Measurements from ENCODE around the gene FASN.
A peak's percentile ranks its signal among the peaks of the same experiment; 100 is the strongest.

FASN gene

DNA sequence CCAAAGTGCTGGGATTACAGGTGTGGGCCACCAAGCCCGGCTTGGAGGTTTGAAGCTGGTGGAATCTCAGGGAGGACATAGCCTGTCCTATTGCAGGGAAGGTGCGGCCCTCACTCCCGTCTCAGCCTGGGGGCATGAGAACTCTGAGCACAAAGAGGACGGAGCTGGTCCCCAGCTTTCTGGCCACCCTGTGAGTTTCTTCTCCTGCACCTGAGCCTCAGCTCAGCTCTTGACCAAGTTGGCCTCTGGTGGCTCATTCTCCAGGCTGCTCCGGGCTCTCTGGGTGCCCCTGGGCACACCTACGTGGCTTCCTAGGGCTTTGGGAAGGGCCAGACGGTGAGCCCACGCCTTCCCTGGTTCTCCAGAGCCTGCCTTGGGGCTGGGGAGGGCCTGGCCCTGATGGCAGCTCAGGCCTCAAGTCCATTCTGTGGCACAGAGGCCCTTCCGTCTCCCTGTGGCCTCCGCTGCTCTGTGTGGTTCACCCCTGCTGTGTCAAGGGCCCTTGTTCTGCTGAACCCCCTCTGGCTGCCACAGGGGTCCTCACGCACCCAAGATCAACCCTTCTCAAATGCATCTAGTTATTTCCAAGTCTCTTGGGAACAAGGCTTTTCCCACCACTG lies 6.9 kb upstream of the FASN start:
- no peak for DNase-seq
- intact Hi-C loops (cut with DNase I): no loop called here

DNA sequence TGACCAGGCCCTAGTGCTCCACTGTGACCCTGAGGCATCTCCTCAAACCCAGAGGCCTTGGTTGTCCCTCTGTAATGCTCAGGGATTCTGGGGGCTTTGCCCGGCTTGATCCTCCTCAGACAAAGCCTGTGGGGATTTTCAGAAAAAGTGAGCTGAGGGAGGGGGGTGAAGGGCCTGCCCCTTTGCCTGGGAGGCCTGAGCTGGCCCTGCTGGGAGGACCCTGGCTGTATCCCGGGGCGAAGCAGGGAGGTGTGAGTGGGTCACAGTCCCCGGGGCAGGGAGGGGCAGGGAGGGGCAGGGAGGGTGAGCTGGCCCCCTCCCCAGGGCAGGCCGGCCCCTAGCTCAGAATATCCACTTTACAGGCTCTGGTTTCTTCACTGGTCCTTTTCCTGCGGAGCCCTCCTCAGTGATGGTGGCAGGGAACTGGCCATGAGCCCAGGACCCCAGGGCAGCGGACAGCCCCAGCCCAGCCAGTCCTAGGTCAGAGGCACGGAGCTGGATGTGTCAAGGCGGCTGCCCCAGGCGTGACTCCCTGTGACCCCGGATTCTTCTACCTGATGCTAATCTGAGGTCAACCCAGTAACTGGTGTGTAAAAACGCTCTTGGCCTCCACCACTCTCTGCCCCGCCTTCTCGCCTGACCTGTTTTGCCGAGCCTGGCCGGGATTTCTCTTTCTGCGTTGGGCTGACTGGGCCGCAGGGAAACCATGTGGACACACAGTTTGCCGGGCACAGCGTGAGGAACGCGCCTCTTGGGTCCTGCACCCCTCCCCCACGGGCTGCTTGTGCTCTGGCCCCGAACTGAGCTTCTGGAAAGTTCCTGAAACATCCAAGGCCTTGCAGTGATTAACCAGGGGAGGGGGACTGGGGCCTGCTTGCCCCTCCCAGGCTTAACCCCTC lies 5.8 kb upstream of the FASN start:
- intact Hi-C loops (cut with DNase I): no loop called here
- peak in 24 of 42 donors; percentile 16 to 74 (median 50) for DNase-seq

DNA sequence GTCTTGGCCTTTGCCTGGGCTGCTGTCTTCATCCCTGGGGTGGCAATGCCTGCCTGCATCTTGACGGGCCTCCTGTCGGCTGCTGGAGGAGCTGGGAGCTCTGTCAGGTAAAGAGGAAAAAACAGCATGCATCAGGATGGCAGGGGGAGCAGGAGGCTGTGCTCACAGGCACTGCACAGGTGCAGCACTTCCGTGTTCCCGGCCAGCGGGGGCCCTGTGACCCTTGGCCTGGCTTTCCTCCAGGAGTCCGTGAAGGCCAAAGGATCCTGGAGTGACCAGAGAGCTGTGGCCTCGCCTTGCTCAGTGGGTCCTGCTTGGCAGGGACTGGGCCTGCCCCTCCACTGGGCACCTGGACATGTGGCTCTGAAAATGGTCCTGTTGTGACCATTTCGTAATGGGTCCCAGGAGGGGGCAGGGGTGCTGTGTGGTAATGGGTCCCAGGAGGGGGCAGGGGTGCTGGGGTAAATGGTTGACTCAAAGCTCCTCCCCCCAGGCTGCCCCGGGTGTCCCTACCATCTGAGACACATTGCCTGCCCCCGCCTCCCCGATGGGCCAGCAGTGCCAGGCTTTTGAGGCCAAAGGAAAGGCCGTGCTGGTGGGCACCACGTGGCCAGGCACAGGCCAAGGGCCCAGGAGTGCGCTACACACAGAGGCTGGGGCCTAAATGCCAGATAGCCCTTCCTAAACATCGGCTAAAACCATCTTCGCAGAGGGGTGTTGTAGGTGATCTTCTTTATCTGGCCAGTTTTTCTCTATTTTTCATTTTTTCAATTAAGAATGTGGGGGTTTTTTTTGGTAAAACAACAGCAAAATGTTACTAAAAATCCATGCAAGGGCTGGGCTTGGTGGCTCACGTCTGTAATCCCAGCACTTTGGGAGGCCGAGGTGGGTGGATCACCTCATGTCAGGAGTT lies 4.0 kb upstream of the FASN start:
- DNase-seq: peak in 32 of 42 donors; percentile 14 to 76 (median 46)
- intact Hi-C loops (cut with DNase I): no loop called here

DNA sequence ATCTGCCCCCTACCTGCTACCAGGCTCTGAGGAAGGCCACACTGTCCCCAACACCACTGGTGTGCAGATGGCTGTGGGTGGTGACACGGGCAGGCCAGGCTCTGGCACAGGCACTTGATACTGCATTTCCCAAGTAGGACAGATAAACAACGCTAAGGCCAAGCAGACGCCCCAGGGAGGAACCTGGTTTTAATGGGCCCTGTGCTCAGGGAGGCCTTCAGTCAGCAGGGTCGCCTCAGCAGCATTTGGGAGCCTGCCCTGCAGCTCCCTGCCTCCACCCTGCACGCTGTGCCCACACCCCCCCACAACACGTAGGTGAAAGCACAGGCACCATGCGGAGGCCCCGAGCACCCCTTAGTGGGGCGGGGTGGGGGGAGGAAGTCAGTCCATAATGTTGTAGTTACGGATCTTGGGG lies 3.3 kb upstream of the FASN start:
- DNase-seq: peak in 17 of 42 donors; percentile 14 to 68 (median 38)

GRCh38 chr17:82100502-82101298 lies 2.7 kb upstream of the FASN start:
- no peak for DNase-seq
- intact Hi-C loops (cut with DNase I): no loop called here

More for the DNA sequence above, 3.3 kb upstream of the FASN start:
- intact Hi-C loops (cut with DNase I): no loop called here

- DNase-seq: peak in 7 of 42 donors; percentile 21 to 62 (median 49)
- intact Hi-C loops (cut with DNase I): loop anchor here (5.0 kb wide), 1 partner anchor 42 kb away; no protein-coding TSS in a partner anchor
Observed at GRCh38 chr17:82098939-82099763, 1.1 kb upstream of the FASN start.

DNA sequence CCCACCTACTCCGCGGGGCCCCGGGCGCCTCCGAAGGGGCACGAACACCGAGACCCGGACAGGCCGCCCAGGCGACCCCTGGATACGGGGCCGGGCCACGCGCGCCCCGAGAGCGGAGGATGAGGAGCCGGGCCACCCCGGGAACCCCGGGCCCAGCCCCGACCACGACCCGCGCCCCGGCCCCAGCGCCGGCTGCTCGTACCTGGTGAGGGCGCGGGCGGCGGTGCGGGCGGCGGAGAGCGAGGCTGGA lies 192 bp downstream of the FASN start:
- DNase-seq: no peak
- intact Hi-C loops (cut with DNase I): loop anchor here (5.0 kb wide), 1 partner anchor 41 kb away; no protein-coding TSS in a partner anchor

DNA sequence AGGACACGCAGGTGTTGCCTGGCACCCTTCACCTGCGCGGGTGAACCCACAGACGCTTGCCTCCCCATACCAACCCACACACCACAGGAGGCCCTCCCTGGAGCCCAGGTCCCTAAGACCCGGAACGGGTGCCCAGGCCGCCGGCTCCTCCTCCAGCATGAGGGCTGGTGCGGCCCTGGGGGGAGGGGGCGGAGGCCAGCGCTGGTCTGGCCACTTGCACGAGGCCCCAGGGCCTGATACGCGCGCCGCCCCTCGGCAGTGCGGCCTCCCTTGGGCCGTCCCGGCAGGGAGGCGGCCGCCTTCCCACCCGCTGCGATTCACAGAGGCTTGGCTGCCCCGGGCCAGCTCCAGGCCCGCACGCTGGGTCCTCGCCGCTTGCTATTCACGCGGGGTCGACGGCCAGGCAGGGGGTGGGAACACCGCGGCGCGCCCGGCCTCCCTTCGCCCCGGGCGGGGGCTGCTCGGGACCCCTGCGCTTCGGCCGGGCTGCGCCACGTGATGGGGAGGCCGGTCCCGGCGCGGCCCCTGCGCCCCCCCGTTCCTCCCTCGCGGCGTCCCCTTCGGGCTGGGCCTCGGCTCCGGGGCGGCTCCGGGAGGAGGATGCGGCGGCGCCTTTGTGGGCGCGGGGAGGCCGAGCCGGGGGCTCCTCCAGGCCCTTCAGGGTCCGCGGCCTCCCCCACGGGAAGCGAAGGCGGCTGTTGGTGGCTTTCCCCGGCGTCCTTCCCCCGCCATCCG lies 685 bp downstream of the FASN start:
- peak in 25 of 42 donors; percentile 17 to 60 (median 39) for DNase-seq

DNA sequence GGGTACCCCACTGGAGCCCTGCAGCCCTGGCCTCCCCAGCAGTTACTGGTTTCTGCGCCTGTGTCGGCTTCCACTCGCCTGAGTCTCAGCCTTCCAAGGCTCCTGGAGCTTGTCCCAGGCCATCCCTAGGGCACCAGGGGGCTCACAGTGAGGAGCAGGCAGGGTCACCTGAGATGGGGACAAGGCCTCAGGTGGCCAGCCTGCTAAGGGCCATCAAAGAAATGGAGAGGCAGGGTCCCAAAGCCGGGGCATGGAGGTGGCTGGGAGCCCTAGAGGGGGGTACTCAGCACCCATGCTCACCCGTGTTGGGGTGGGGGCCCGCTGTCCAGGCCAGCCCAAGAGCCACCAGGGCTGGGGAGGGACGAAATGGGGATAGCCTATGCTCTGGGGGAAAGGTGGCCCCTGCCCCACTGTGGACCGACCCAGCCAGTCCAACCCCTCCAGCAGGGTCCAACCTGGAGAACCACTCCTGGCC lies 1.3 kb downstream of the FASN start:
- DNase-seq: no peak
- intact Hi-C loops (cut with DNase I): loop anchor here (5.0 kb wide), 1 partner anchor 39 kb away; no protein-coding TSS in a partner anchor

More for the DNA sequence above, 685 bp downstream of the FASN start:
- intact Hi-C loops (cut with DNase I): loop anchor here (5.0 kb wide), 1 partner anchor 40 kb away; no protein-coding TSS in a partner anchor

DNA sequence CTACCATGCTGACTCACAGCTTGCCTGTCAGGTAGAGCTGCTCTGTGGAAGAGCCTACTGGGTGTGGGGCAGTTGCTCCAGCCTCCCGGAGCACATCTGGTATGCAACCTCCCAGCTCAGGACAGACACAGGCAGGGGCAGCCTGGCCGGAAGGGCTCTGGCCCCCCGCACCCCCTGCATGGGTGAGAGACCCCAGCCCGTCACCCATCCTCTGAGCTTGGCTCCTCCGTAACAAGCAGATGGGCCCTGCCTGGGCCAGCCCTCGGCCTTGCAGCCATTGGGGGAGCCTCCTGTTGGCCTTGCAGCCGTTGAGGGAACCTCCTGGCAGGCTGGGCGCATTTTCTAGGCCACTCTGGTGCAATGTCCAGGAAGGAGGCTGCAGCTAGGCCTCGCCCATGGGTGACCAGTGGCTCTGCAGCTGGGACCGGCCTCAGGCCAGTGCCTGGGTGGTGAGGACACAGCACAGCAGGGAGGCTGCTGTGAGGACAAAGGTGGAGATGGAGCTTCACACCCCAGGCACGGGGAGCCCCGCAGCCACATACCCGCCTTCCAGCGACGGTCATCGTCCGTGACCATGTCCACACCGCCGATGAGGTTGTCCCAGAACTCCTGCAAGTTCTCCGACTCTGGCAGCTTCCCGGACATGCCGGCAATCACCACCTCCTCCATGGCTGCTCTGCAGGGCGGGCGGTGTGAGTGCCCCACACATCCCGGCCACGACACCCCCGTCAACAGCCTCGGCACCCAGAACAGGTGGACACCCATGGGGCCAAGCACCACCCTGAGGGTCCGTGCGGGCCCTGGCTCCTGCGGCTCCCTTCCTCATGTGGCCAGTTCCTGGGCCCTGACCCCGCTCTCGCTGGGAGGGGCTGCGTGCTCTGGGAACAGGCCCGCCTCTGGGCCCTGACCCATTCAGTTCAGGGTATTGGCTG lies 2.0 kb downstream of the FASN start:
- intact Hi-C loops (cut with DNase I): loop anchor here (5.0 kb wide), 1 partner anchor 39 kb away; no protein-coding TSS in a partner anchor
- peak in 1 of 42 donors; percentile 10 for DNase-seq

GRCh38 chr17:82094931-82095776 lies 2.9 kb downstream of the FASN start:
- DNase-seq: peak in 1 of 42 donors; percentile 10
- intact Hi-C loops (cut with DNase I): loop anchor here (5.0 kb wide), 1 partner anchor 38 kb away; no protein-coding TSS in a partner anchor

- DNase-seq: no peak
- intact Hi-C loops (cut with DNase I): no loop called here
Observed at GRCh38 chr17:82092995-82093751, 4.9 kb downstream of the FASN start.

DNA sequence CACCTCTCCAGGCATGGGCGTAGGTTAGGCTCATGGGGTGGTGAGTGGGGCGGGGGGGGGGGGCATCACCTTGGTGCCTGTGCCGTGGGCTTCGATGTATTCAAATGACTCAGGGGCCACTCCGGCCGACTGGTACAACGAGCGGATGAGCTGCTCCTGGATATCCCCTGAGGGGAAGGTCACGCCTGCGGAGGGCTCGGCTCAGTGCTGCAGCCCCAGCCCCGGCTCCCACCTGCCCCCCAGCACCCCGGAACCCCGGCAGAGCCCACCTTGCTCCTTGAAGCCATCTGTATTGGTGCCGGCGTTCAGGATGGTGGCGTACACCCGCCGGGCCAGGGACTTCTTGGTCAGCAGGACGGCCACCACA lies 5.4 kb downstream of the FASN start:
- intact Hi-C loops (cut with DNase I): no loop called here
- no peak for DNase-seq

DNA sequence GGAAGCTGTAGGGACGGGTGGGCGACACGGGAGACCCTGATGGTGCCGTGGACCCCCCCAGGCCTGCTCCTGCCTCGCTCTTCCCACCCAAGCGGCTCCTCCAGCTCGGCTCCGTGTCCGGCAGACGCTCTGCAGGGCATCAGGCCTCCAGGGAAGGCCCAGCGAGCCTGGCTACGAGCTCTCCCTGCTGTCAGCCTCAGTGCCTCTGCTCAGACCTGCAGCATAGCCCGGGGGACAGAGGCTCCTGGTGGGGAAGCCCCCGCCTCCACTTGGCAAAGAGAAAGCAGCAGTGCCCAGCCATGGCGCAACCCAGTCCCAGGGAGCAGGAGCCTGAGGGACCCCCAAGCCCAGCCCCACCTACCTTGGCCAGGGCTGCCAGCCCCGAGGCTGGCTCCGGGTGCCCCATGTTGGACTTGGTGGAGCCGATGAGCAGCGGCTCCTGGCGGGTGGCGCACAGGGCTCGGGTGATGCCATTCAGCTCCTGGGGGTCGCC lies 5.9 kb downstream of the FASN start:
- no peak for DNase-seq
- intact Hi-C loops (cut with DNase I): no loop called here

Measured in head of caudate nucleus (tissue), 42 donors.